ENCODE measurements around the gene KCNE3.
"Not testable (repeated sequence)": the region's sequence is repeated elsewhere in the genome, so short reads cannot be mapped to it uniquely, and the experiment has no call there.

Gene KCNE3

GRCh38 chr11:74438681-74439080, 28.7 kb downstream of the KCNE3 start:
- DNase-seq: no peak

GRCh38 chr11:74437441-74438042, 29.8 kb downstream of the KCNE3 start:
- DNase-seq: no peak

- no peak for DNase-seq
Measured at GRCh38 chr11:74434528-74434927, 32.8 kb downstream of the KCNE3 start.

GRCh38 chr11:74429205-74429604, 38.1 kb downstream of the KCNE3 start:
- DNase-seq: no peak

- DNase-seq: no peak
Measured at GRCh38 chr11:74427384-74427886, 39.9 kb downstream of the KCNE3 start.

- no peak for DNase-seq
Measured at GRCh38 chr11:74425100-74425499, 42.2 kb downstream of the KCNE3 start.

GRCh38 chr11:74418509-74418895, 48.8 kb downstream of the KCNE3 start:
- no peak for DNase-seq

- DNase-seq: no peak
Measured at GRCh38 chr11:74417860-74418508, 49.4 kb downstream of the KCNE3 start.

- no peak for DNase-seq
Measured at GRCh38 chr11:74417379-74417804, 50.0 kb downstream of the KCNE3 start.

GRCh38 chr11:74416974-74417373, 50.4 kb downstream of the KCNE3 start:
- DNase-seq: not testable (repeated sequence)

- no peak for DNase-seq
Measured at GRCh38 chr11:74412733-74413359, 54.5 kb downstream of the KCNE3 start.

GRCh38 chr11:74412321-74412720, 55.0 kb downstream of the KCNE3 start:
- DNase-seq: no peak

GRCh38 chr11:74409633-74410032, 57.7 kb downstream of the KCNE3 start:
- DNase-seq: no peak

Data from activated gamma-delta T cell (primary cell).